SU-DHL-6 (cell line): ENCODE results near the gene FDX2.
"Not testable (repeated sequence)": the region's sequence is repeated elsewhere in the genome, so short reads cannot be mapped to it uniquely, and the experiment has no call there.

Experiments
- H2AFZ ChIP-seq: fragments of 200-600 bp; sonication (generic); 2 replicates; pipeline ENCODE4 v1.6.1; 2014; ENCODE audit warnings: low read depth, mild to moderate bottlenecking, moderate library complexity, mixed read lengths, antibody characterized with exemption, low read length; ENCODE audit not compliant: severe bottlenecking
- H3F3A ChIP-seq: fragments of 200-600 bp; shearing (Covaris generic); 2 replicates; pipeline ENCODE4 v1.6.0; 2016; ENCODE audit warnings: antibody characterized with exemption, mild to moderate bottlenecking; ENCODE audit not compliant: insufficient read depth
- H3K27ac ChIP-seq: fragments of 200-600 bp; sonication (generic); 2 replicates; pipeline ENCODE4 v1.5.1; 2016; ENCODE audit warnings: low read depth, mild to moderate bottlenecking, low read length, moderate library complexity, mixed read lengths
- H3K27me3 ChIP-seq: fragments of 200-600 bp; sonication (generic), shearing (Covaris generic); 2 replicates; pipeline ENCODE4 v1.6.0; 2014; ENCODE audit warnings: mild to moderate bottlenecking, low read length
- H3K36me3 ChIP-seq: fragments of 200-600 bp; sonication (generic); 2 replicates; pipeline ENCODE4 v1.6.1; 2014; ENCODE audit warnings: mild to moderate bottlenecking, low read length, mixed read lengths
- H3K4me2 ChIP-seq: fragments of 300-600, 200-600 bp; shearing (Covaris generic), sonication (generic); 2 replicates; pipeline ENCODE4 v1.6.0; 2014; ENCODE audit warnings: low read length, low read depth, mild to moderate bottlenecking; ENCODE audit not compliant: poor library complexity, severe bottlenecking
- H3K4me3 ChIP-seq: fragments of 200-600 bp; sonication (generic); 2 replicates; pipeline ENCODE4 v1.5.1; 2014; ENCODE audit warnings: antibody characterized with exemption, low read length, mild to moderate bottlenecking, mixed read lengths; ENCODE audit not compliant: insufficient read depth, poor library complexity, severe bottlenecking
- H3K79me2 ChIP-seq: fragments of 200-600 bp; sonication (generic); 2 replicates; pipeline ENCODE4 v1.6.1; 2014; ENCODE audit warnings: mild to moderate bottlenecking, low read length, moderate library complexity; ENCODE audit not compliant: insufficient read depth
- H3K9ac ChIP-seq: fragments of 200-600 bp; sonication (generic); 2 replicates; pipeline ENCODE4 v1.7.0; 2014; ENCODE audit warnings: mild to moderate bottlenecking, low read length
- H3K9me2 ChIP-seq: fragments of 200-600 bp; sonication (generic); replicated peaks from 2 replicates; pipeline ENCODE4 v1.6.1; 2014; ENCODE audit warnings: low read length; ENCODE audit not compliant: insufficient read depth
- H3K9me3 ChIP-seq: fragments of 200-600 bp; sonication (generic); 2 replicates; pipeline ENCODE4 v1.6.1; 2014; ENCODE audit warnings: low read length, mixed read lengths; ENCODE audit not compliant: insufficient read depth
- H4K20me1 ChIP-seq: fragments of 200-600 bp; sonication (generic); 2 replicates; pipeline ENCODE4 v1.6.1; 2014; ENCODE audit warnings: low read depth, mild to moderate bottlenecking, antibody characterized with exemption, low read length, moderate library complexity, mixed read lengths
- CTCF ChIP-seq: fragments of 200-600 bp; sonication (generic); IDR thresholded peaks from one replicate; pipeline ENCODE4 v1.5.1; 2017; ENCODE audit warnings: antibody characterized with exemption, mild to moderate bottlenecking, low read length, moderate library complexity; ENCODE audit not compliant: insufficient read depth, poor library complexity, severe bottlenecking
- EZH2phosphoT487 ChIP-seq: fragments of 200-600 bp; sonication (generic), shearing (Covaris generic); conservative IDR thresholded peaks from 2 replicates; pipeline ENCODE4 v1.6.1; 2018; ENCODE audit warnings: mild to moderate bottlenecking, antibody characterized with exemption, low read length, moderate library complexity, mixed read lengths

The FDX2 gene

GRCh38 chr19:10283301-10284064, 32.3 kb downstream of the FDX2 start:
- Histone ChIP-seq H3F3A (peaks cover 18% of the 10 kb centered on the region), H3K4me2 (no peak overlapping the region), H3K79me2 (0 out of 2 replicates have a peak, but pooled peaks cover 7% of the 10 kb centered on the region), H3K9ac (no peak overlapping the region), H2AFZ (no peak overlapping the region), H4K20me1 (no peaks in the 10 kb centered on the region), H3K27me3 (no peaks in the 10 kb centered on the region), H3K9me3 (no peaks in the 10 kb centered on the region), H3K27ac (no peak overlapping the region), H3K36me3 (no peaks in the 10 kb centered on the region), H3K9me2 (no peaks in the 10 kb centered on the region), H3K4me3 (no peak overlapping the region)
- TF ChIP-seq CTCF: no peak
- no peak for TF ChIP-seq EZH2phosphoT487

- not testable (repeated sequence) for H4K20me1 ChIP-seq, H3K9ac ChIP-seq, H3K27ac ChIP-seq, H3K36me3 ChIP-seq, H3K4me2 ChIP-seq, H3K27me3 ChIP-seq, H3K79me2 ChIP-seq, H3K9me2 ChIP-seq, H2AFZ ChIP-seq, H3K4me3 ChIP-seq, H3K9me3 ChIP-seq
- H3F3A ChIP-seq: peaks cover 18% of the 10 kb centered on the region
These were observed 33.8 kb downstream of the FDX2 start for GRCh38 chr19:10282043-10282442.

- no peak overlapping the region for H3K4me2 ChIP-seq
These were observed 35.9 kb downstream of the FDX2 start for GRCh38 chr19:10279737-10280442.

More at GRCh38 chr19:10279737-10280442, 35.9 kb downstream of the FDX2 start:
- Histone ChIP-seq H2AFZ (no peak overlapping the region), H3K27me3 (no peaks in the 10 kb centered on the region), H3K27ac (no peak overlapping the region), H3F3A (no peaks in the 10 kb centered on the region), H4K20me1 (no peaks in the 10 kb centered on the region), H3K4me3 (no peak overlapping the region), H3K9me3 (no peaks in the 10 kb centered on the region), H3K9me2 (no peaks in the 10 kb centered on the region), H3K9ac (no peak overlapping the region), H3K79me2 (0 out of 2 replicates have a peak, but pooled peaks cover 7% of the 10 kb centered on the region), H3K36me3 (no peaks in the 10 kb centered on the region)
- TF ChIP-seq EZH2phosphoT487 (no peak), CTCF (no peak)
